IPS-20b (cell line): ENCODE measurements around the gene PACRG.

ENCODE experiments used
- H3K27ac ChIP-seq: one replicate; pipeline ENCODE4 v1.5.1; 2013; ENCODE audit warnings: low read length
- H3K27me3 ChIP-seq: 2 replicates; pipeline ENCODE4 v1.6.1; 2013; ENCODE audit warnings: mild to moderate bottlenecking, low read length, inconsistent platforms; ENCODE audit not compliant: insufficient read depth
- H3K36me3 ChIP-seq: 2 replicates; pipeline ENCODE4 v1.6.1; 2013; ENCODE audit warnings: low read depth, mild to moderate bottlenecking, inconsistent platforms, low read length, moderate library complexity; ENCODE audit not compliant: insufficient read depth
- H3K4me1 ChIP-seq: 2 replicates; pipeline ENCODE4 v1.6.1; 2013; ENCODE audit warnings: mild to moderate bottlenecking, control low read depth, inconsistent platforms, low read length, moderate library complexity; ENCODE audit not compliant: insufficient read depth
- H3K4me3 ChIP-seq: 2 replicates; pipeline ENCODE4 v1.5.1; 2013; ENCODE audit warnings: mild to moderate bottlenecking, low read length, inconsistent platforms
- H3K9ac ChIP-seq: 2 replicates; pipeline ENCODE4 v1.6.1; 2013; ENCODE audit warnings: low read depth, mild to moderate bottlenecking, inconsistent platforms, low read length, moderate library complexity
- H3K9me3 ChIP-seq: 2 replicates; pipeline ENCODE4 v1.6.1; 2013; ENCODE audit warnings: mild to moderate bottlenecking, low read depth, low read length, inconsistent platforms; ENCODE audit not compliant: insufficient read depth

The PACRG gene

GRCh38 chr6:162952423-162952822 is 224.6 kb downstream of the PACRG start:
- H3K4me3 ChIP-seq = no peak overlapping the region
- no peaks in the 10 kb centered on the region for H3K27me3 ChIP-seq
- H3K9ac ChIP-seq = no peak overlapping the region
- H3K27ac ChIP-seq = no peak overlapping the region
- H3K9me3 ChIP-seq = no peaks in the 10 kb centered on the region
- H3K36me3 ChIP-seq = no peaks in the 10 kb centered on the region
- no peaks in the 10 kb centered on the region for H3K4me1 ChIP-seq

- Histone ChIP-seq H3K4me3 (no peak overlapping the region), H3K36me3 (no peaks in the 10 kb centered on the region), H3K9ac (no peak overlapping the region), H3K4me1 (no peaks in the 10 kb centered on the region), H3K27me3 (no peaks in the 10 kb centered on the region), H3K9me3 (no peaks in the 10 kb centered on the region), H3K27ac (no peak overlapping the region)
Measured at GRCh38 chr6:162957062-162957461, 229.3 kb downstream of the PACRG start.

GRCh38 chr6:162960679-162961457 is 233.1 kb downstream of the PACRG start:
- Histone ChIP-seq H3K27ac (no peak overlapping the region), H3K4me3 (no peak overlapping the region), H3K9ac (no peak overlapping the region), H3K36me3 (no peaks in the 10 kb centered on the region), H3K4me1 (no peaks in the 10 kb centered on the region), H3K27me3 (no peaks in the 10 kb centered on the region), H3K9me3 (no peaks in the 10 kb centered on the region)

GRCh38 chr6:162962093-162962492 is 234.3 kb downstream of the PACRG start:
- Histone ChIP-seq H3K4me3 (no peak overlapping the region), H3K36me3 (no peaks in the 10 kb centered on the region)

GRCh38 chr6:162963861-162964260 is 236.1 kb downstream of the PACRG start:
- H3K36me3 ChIP-seq = no peaks in the 10 kb centered on the region
- H3K27me3 ChIP-seq = no peaks in the 10 kb centered on the region
- no peak overlapping the region for H3K9ac ChIP-seq
- no peak overlapping the region for H3K27ac ChIP-seq
- H3K4me3 ChIP-seq = no peak overlapping the region
- H3K9me3 ChIP-seq = no peaks in the 10 kb centered on the region; the same call in 1 of the 2 replicates
- no peaks in the 10 kb centered on the region for H3K4me1 ChIP-seq

More at GRCh38 chr6:162962093-162962492, 234.3 kb downstream of the PACRG start:
- Histone ChIP-seq H3K27ac (no peak overlapping the region), H3K9ac (no peak overlapping the region), H3K4me1 (no peaks in the 10 kb centered on the region), H3K27me3 (no peaks in the 10 kb centered on the region), H3K9me3 (no peaks in the 10 kb centered on the region; the same call in 1 of the 2 replicates)

- H3K9ac ChIP-seq = no peak overlapping the region
- H3K9me3 ChIP-seq = no peaks in the 10 kb centered on the region; the same call in 1 of the 2 replicates
- no peaks in the 10 kb centered on the region for H3K27me3 ChIP-seq
- H3K36me3 ChIP-seq = no peaks in the 10 kb centered on the region
- no peak overlapping the region for H3K27ac ChIP-seq
- no peaks in the 10 kb centered on the region for H3K4me1 ChIP-seq
- H3K4me3 ChIP-seq = no peak overlapping the region
Measured at GRCh38 chr6:162964488-162965140, 236.8 kb downstream of the PACRG start.

- Histone ChIP-seq H3K27ac (no peak overlapping the region), H3K9ac (no peak overlapping the region), H3K36me3 (no peaks in the 10 kb centered on the region), H3K9me3 (no peaks in the 10 kb centered on the region; the same call in 1 of the 2 replicates), H3K4me1 (no peaks in the 10 kb centered on the region), H3K4me3 (no peak overlapping the region), H3K27me3 (no peaks in the 10 kb centered on the region)
Measured at GRCh38 chr6:162965366-162965765, 237.6 kb downstream of the PACRG start.

- Histone ChIP-seq H3K36me3 (no peaks in the 10 kb centered on the region), H3K9ac (no peak overlapping the region), H3K4me3 (no peak overlapping the region), H3K27ac (no peak overlapping the region), H3K9me3 (no peaks in the 10 kb centered on the region; the same call in 1 of the 2 replicates), H3K4me1 (no peaks in the 10 kb centered on the region), H3K27me3 (no peaks in the 10 kb centered on the region)
Measured at GRCh38 chr6:162970246-162970645, 242.5 kb downstream of the PACRG start.

GRCh38 chr6:162971356-162971755 is 243.6 kb downstream of the PACRG start:
- Histone ChIP-seq H3K27ac (no peak overlapping the region), H3K9me3 (no peaks in the 10 kb centered on the region), H3K4me1 (no peaks in the 10 kb centered on the region), H3K4me3 (no peak overlapping the region), H3K9ac (no peak overlapping the region), H3K36me3 (no peaks in the 10 kb centered on the region), H3K27me3 (no peaks in the 10 kb centered on the region)

- no peaks in the 10 kb centered on the region for H3K27me3 ChIP-seq
- H3K36me3 ChIP-seq = no peaks in the 10 kb centered on the region
- no peaks in the 10 kb centered on the region for H3K9me3 ChIP-seq
- H3K27ac ChIP-seq = no peak overlapping the region
- H3K9ac ChIP-seq = no peak overlapping the region
- no peak overlapping the region for H3K4me3 ChIP-seq
- H3K4me1 ChIP-seq = no peaks in the 10 kb centered on the region
Measured at GRCh38 chr6:162973151-162973872, 245.5 kb downstream of the PACRG start.

- no peaks in the 10 kb centered on the region for H3K4me1 ChIP-seq
Measured at GRCh38 chr6:162973980-162974379, 246.2 kb downstream of the PACRG start.

More at GRCh38 chr6:162973980-162974379, 246.2 kb downstream of the PACRG start:
- Histone ChIP-seq H3K27me3 (no peaks in the 10 kb centered on the region), H3K4me3 (no peak overlapping the region), H3K36me3 (no peaks in the 10 kb centered on the region), H3K9ac (no peak overlapping the region), H3K9me3 (no peaks in the 10 kb centered on the region), H3K27ac (no peak overlapping the region)
